Trophoblast cell (in vitro differentiated cells and primary cell): ENCODE data around the gene DBH.

Source experiments
- DNase-seq, 2 donors: peaks; one replicate each; pipeline ENCODE4 v3.0.0-alpha.2; 2016
- H2AFZ ChIP-seq: 2 replicates; pipeline ENCODE4 v1.6.1; 2013; ENCODE audit warnings: low read length, moderate library complexity, mild to moderate bottlenecking; ENCODE audit not compliant: insufficient read depth, poor library complexity
- H2AK5ac ChIP-seq: 2 replicates; pipeline ENCODE4 v1.6.1; 2013; ENCODE audit warnings: mild to moderate bottlenecking, low read length
- H2BK120ac ChIP-seq: 2 replicates; pipeline ENCODE4 v1.6.1; 2013; ENCODE audit warnings: low read length, mild to moderate bottlenecking, moderate library complexity; ENCODE audit not compliant: insufficient read depth, poor library complexity
- H2BK12ac ChIP-seq: 2 replicates; pipeline ENCODE4 v1.6.1; 2013; ENCODE audit warnings: mild to moderate bottlenecking, low read length, moderate library complexity
- H2BK5ac ChIP-seq: 2 replicates; pipeline ENCODE4 v1.6.1; 2013; ENCODE audit warnings: low read length, low read depth, moderate library complexity, mild to moderate bottlenecking; ENCODE audit not compliant: poor library complexity
- H3K14ac ChIP-seq: 2 replicates; pipeline ENCODE4 v1.6.1; 2013; ENCODE audit warnings: mild to moderate bottlenecking, low read length
- H3K18ac ChIP-seq: 2 replicates; pipeline ENCODE4 v1.6.1; 2013; ENCODE audit warnings: mild to moderate bottlenecking, low read length
- H3K23ac ChIP-seq: 2 replicates; pipeline ENCODE4 v1.6.1; 2013; ENCODE audit warnings: low read length
- H3K27ac ChIP-seq: 2 replicates; pipeline ENCODE4 v1.5.1; 2013; ENCODE audit warnings: low read depth, mild to moderate bottlenecking, inconsistent platforms, low read length, moderate library complexity
- H3K27me3 ChIP-seq: 2 replicates; pipeline ENCODE4 v1.6.1; 2013; ENCODE audit warnings: inconsistent platforms, mild to moderate bottlenecking, low read length, moderate library complexity; ENCODE audit not compliant: insufficient read depth
- H3K36me3 ChIP-seq, 2 experiments: 1 replicate in 1 of 2; 2 replicates in 1 of 2; pipeline ENCODE4 v1.6.1; 2013; ENCODE audit warnings: low read length in 2 of 2, mild to moderate bottlenecking in 2 of 2, moderate library complexity in 1 of 2; ENCODE audit not compliant: insufficient read depth in 2 of 2, control insufficient read depth in 1 of 2
- H3K4ac ChIP-seq: 2 replicates; pipeline ENCODE4 v1.6.1; 2013; ENCODE audit warnings: low read depth, mild to moderate bottlenecking, low read length, moderate library complexity
- H3K4me1 ChIP-seq, 2 experiments: 1 replicate in 1 of 2; 2 replicates in 1 of 2; pipeline ENCODE4 v1.6.1; 2013; ENCODE audit warnings: low read length in 2 of 2, mild to moderate bottlenecking in 2 of 2, moderate library complexity in 1 of 2; ENCODE audit not compliant: insufficient read depth in 2 of 2, control insufficient read depth in 1 of 2
- H3K4me2 ChIP-seq: 2 replicates; pipeline ENCODE4 v1.6.1; 2013; ENCODE audit warnings: inconsistent platforms, mild to moderate bottlenecking, low read length, moderate library complexity
- H3K4me3 ChIP-seq: 2 replicates; pipeline ENCODE4 v1.5.1; 2013; ENCODE audit warnings: mild to moderate bottlenecking, low read depth, low read length, inconsistent platforms
- H3K79me1 ChIP-seq: one replicate; pipeline ENCODE4 v1.6.1; 2013; ENCODE audit warnings: low read length
- H3K79me2 ChIP-seq: 2 replicates; pipeline ENCODE4 v1.6.1; 2013; ENCODE audit warnings: low read length, mild to moderate bottlenecking; ENCODE audit not compliant: control insufficient read depth, insufficient read depth, poor library complexity
- H3K9ac ChIP-seq: 2 replicates; pipeline ENCODE4 v1.6.1; 2013; ENCODE audit warnings: mild to moderate bottlenecking, low read length
- H3K9me3 ChIP-seq: 2 replicates; pipeline ENCODE4 v1.6.1; 2013; ENCODE audit warnings: low read depth, mild to moderate bottlenecking, control low read depth, inconsistent platforms, low read length; ENCODE audit not compliant: insufficient read depth
- H4K12ac ChIP-seq: 2 replicates; pipeline ENCODE4 v1.6.1; 2013; ENCODE audit warnings: low read depth, mild to moderate bottlenecking, low read length, moderate library complexity
- H4K8ac ChIP-seq: 2 replicates; pipeline ENCODE4 v1.6.1; 2013; ENCODE audit warnings: low read depth, mild to moderate bottlenecking, low read length, moderate library complexity
- H4K91ac ChIP-seq: one replicate; pipeline ENCODE4 v1.6.1; 2013; ENCODE audit warnings: low read depth, mild to moderate bottlenecking, low read length, moderate library complexity
- WGBS: extraction: QIAGEN DNeasy Blood & Tissue Kit; methylation state at CpG from one replicate; pipeline ENCODE4 v1.1.7; 2013; ENCODE audit warnings: missing lambda C conversion rate; ENCODE audit not compliant: insufficient read length, insufficient coverage; ENCODE audit errors: extremely low coverage; 5-methylcytosine and 5-hydroxymethylcytosine counted together

The DBH gene

GRCh38 chr9:133703591-133704399 is 67.6 kb downstream of the DBH start:
- Histone ChIP-seq H3K9ac (no peak overlapping the region), H3K79me1 (no peaks in the 10 kb centered on the region), H3K36me3 (no peaks in the 10 kb centered on the region), H3K18ac (no peak overlapping the region), H3K9me3 (no peaks in the 10 kb centered on the region), H2BK120ac (no peak overlapping the region), H3K14ac (no peak overlapping the region), H3K79me2 (no peaks in the 10 kb centered on the region), H3K27me3 (no peaks in the 10 kb centered on the region), H3K4me2 (no peak overlapping the region), H3K4me1 (no peaks in the 10 kb centered on the region), H3K27ac (no peak overlapping the region), H2BK12ac (no peak overlapping the region), H3K23ac (no peak overlapping the region), H4K8ac (no peak overlapping the region), H2AK5ac (no peak overlapping the region), H3K4me3 (no peak overlapping the region), H4K91ac (no peak overlapping the region), H2BK5ac (no peak overlapping the region), H2AFZ (no peak overlapping the region), H3K4ac (no peak overlapping the region), H4K12ac (no peak overlapping the region)
- no CpG with 5 or more reads among the region's 21 CpGs for WGBS
- no peak for DNase-seq

DNA sequence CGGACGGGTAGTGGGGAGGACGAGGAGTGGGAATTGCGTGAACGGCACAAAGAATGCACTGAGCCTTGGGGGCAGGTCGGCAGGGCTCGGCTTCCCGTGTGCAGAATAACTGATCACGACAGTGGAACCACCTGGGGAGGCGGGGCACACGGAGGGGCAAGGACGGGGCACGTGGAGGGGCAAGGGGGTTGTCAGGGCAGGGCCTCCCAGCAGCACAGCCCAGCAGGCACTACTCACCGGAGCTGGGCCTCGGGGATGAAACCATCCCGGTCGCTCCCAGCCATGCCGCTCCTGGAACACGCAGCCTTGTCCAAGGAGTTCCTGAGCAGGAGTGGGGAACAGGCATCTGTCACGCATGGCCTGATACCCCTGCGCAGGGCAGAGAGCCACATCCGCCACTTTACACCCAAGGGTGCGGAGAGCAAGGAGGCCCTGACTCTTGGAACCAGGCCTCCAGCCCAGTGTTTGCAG is 68.6 kb downstream of the DBH start:
- Histone ChIP-seq H4K8ac (no peak overlapping the region), H4K12ac (no peak overlapping the region), H3K4me3 (no peak overlapping the region), H2BK12ac (no peak overlapping the region), H3K4ac (no peak overlapping the region), H3K79me2 (no peaks in the 10 kb centered on the region), H4K91ac (no peak overlapping the region), H3K14ac (no peak overlapping the region), H2BK5ac (no peak overlapping the region), H3K27me3 (no peaks in the 10 kb centered on the region), H3K27ac (no peak overlapping the region), H2AFZ (no peak overlapping the region), H3K4me2 (no peak overlapping the region), H2BK120ac (no peak overlapping the region), H3K79me1 (no peaks in the 10 kb centered on the region), H3K18ac (no peak overlapping the region), H3K9ac (no peak overlapping the region), H3K36me3 (no peaks in the 10 kb centered on the region), H3K23ac (no peak overlapping the region), H3K9me3 (no peaks in the 10 kb centered on the region), H3K4me1 (no peaks in the 10 kb centered on the region), H2AK5ac (no peak overlapping the region)
- no CpG with 5 or more reads among the region's 23 CpGs for WGBS
- DNase-seq = no peak

DNA sequence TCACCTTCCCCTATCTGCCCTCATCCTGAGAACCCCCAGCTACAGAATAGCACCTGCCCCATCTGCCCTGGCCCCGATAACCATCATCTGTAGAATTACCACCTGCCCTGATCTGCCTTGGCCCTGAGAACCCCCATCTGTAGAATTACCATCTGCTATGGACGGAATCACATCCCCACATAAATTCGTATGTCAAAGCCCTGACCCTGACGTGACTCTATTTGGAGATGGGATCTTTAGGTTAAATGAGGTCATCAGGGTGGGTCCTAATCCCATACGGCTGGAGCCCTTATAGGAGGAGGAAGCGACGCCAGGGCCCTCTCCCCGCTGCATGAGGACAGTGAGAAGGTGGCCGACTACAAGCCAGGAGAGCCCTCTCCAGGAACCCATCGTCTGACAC is 69.4 kb downstream of the DBH start:
- Histone ChIP-seq H3K23ac (no peak overlapping the region), H3K27me3 (no peaks in the 10 kb centered on the region), H3K4ac (no peak overlapping the region), H3K27ac (no peak overlapping the region), H2AFZ (no peak overlapping the region), H3K36me3 (no peaks in the 10 kb centered on the region), H4K91ac (no peak overlapping the region), H4K8ac (no peak overlapping the region), H3K9ac (no peak overlapping the region), H3K14ac (no peak overlapping the region), H3K9me3 (no peaks in the 10 kb centered on the region), H2BK12ac (no peak overlapping the region), H2BK5ac (no peak overlapping the region), H2AK5ac (no peak overlapping the region), H3K79me2 (no peaks in the 10 kb centered on the region), H4K12ac (no peak overlapping the region), H3K18ac (no peak overlapping the region), H3K4me2 (no peak overlapping the region), H3K79me1 (no peaks in the 10 kb centered on the region), H3K4me3 (no peak overlapping the region), H3K4me1 (no peaks in the 10 kb centered on the region), H2BK120ac (no peak overlapping the region)
- DNase-seq = no peak
- no CpG with 5 or more reads among the region's 10 CpGs for WGBS

DNA sequence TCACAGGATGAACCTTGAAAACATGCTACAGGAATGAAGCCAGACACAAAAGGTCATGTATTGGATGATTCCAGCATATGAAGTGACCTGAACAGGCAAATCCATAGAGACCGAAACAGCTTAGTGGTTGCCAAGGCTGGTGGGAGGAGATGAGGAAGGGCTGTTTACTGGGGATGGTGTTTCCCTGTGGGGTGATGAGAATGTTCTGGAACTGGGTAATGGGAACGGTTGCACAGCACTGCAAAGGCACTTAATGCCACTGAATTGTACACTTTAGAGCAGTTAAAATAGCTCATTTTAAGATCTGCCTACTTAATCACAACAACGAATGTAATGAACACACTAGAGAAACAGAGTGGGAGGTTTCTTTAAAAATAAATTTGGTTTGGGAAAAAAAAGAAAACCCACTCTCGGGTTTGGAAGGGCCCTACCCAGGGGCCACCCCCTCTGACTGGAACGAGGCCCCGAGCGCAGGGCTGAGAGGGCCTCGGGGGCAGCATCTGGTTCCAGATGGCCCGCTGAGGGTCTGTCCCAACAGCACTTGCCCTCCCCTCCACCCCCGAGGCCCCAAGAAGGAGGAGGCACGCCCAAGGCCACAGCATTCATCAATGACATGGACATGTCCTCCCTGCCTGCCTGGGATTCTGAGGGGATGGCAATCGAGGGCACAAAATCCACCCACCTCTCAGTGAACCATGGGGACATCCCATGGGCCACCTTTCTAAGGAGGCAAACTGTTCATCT is 70.3 kb downstream of the DBH start:
- H3K23ac ChIP-seq = no peak overlapping the region
- no peak overlapping the region for H3K4ac ChIP-seq
- H3K4me3 ChIP-seq = no peak overlapping the region
- H2BK120ac ChIP-seq = no peak overlapping the region
- no CpG with 5 or more reads among the region's 12 CpGs for WGBS
- H3K9me3 ChIP-seq = no peaks in the 10 kb centered on the region
- no peak overlapping the region for H4K12ac ChIP-seq
- no peak overlapping the region for H3K27ac ChIP-seq
- no peaks in the 10 kb centered on the region for H3K36me3 ChIP-seq
- no peak overlapping the region for H3K9ac ChIP-seq
- H3K18ac ChIP-seq = no peak overlapping the region
- H3K79me1 ChIP-seq = no peaks in the 10 kb centered on the region
- H3K27me3 ChIP-seq = no peaks in the 10 kb centered on the region
- H2BK5ac ChIP-seq = no peak overlapping the region
- H3K4me2 ChIP-seq = no peak overlapping the region
- no peak overlapping the region for H4K8ac ChIP-seq
- H3K4me1 ChIP-seq = peaks cover 0 to 1% of the 10 kb centered on the region in 2 experiments
- no peaks in the 10 kb centered on the region for H3K79me2 ChIP-seq
- H3K14ac ChIP-seq = no peak overlapping the region
- H2AFZ ChIP-seq = no peak overlapping the region
- H2AK5ac ChIP-seq = no peak overlapping the region
- H2BK12ac ChIP-seq = no peak overlapping the region
- DNase-seq = no peak
- no peak overlapping the region for H4K91ac ChIP-seq
